ENCODE measurements around the gene TNRC6C.

- TF ChIP-seq CTCF (IDR thresholded peaks at IDR 0.05) (no peak), POLR2A (IDR thresholded peaks at IDR 0.05) (no peak)
Measured at GRCh38 chr17:78006338-78006737, 47.8 kb downstream of the TNRC6C start.

All from lower leg skin (tissue), 3 donors.